Activated T-helper 1 cell treated with anti-CD3 and anti-CD28 coated beads, Interleukin-12 subunit alpha, Interleukin-12 subunit beta, Interleukin-2, Interleukin-4 antibody, amounts not matched to agents 30 ng/mL and 10 ng/mL and 1 ng/mL, durations not matched to agents 14 hours and 24 hours and 36 hours (primary cell): Measurements from ENCODE around the gene ORC4. TPM values are rescaled to one million over a fixed set of nuclear protein-coding genes. Genes with fewer than 3 reads are reported as not detected.

ENCODE experiments used
- DNase-seq: peaks from one replicate; pipeline ENCODE4 v3.0.0; 2021; ENCODE audit warnings: low spot score
- H3K27ac Mint-ChIP-seq: one replicate; pipeline ENCODE4 v1.8.0; 2021; ENCODE audit warnings: mild to moderate bottlenecking, mixed read lengths
- H3K27me3 Mint-ChIP-seq: one replicate; pipeline ENCODE4 v1.8.0; 2022; ENCODE audit warnings: mild to moderate bottlenecking, moderate library complexity, mixed read lengths; ENCODE audit not compliant: insufficient read depth
- H3K36me3 Mint-ChIP-seq: one replicate; pipeline ENCODE4 v1.8.0; 2021; ENCODE audit warnings: low read depth, mixed read lengths
- H3K4me1 Mint-ChIP-seq: one replicate; pipeline ENCODE4 v1.8.0; 2021; ENCODE audit warnings: low read depth, mixed read lengths
- H3K4me3 Mint-ChIP-seq: one replicate; pipeline ENCODE4 v1.8.0; 2021; ENCODE audit warnings: mild to moderate bottlenecking, moderate library complexity, mixed read lengths
- H3K9me3 Mint-ChIP-seq: one replicate; pipeline ENCODE4 v1.8.0; 2021; ENCODE audit warnings: mixed read lengths
- intact Hi-C: fragments of 100-400 bp; cut with micrococcal nuclease; formaldehyde crosslinking; loops from one replicate; pipeline ENCODE4 v1.15.1; 2024
- total RNA-seq: library from RNA; stranded (reverse); gene quantifications from 2 replicates; pipeline ENCODE4 v1.2.3, GENCODE V29; 2022

Gene ORC4
- total RNA-seq, 1 donor from 2014 or later = 29.2 TPM

GRCh38 chr2:147913701-147914480, 106.6 kb downstream of the ORC4 start:
- intact Hi-C loops = no loop called here
- no peaks in the 10 kb centered on the region for H3K36me3 Mint-ChIP-seq
- H3K4me3 Mint-ChIP-seq = no peak overlapping the region

DNA sequence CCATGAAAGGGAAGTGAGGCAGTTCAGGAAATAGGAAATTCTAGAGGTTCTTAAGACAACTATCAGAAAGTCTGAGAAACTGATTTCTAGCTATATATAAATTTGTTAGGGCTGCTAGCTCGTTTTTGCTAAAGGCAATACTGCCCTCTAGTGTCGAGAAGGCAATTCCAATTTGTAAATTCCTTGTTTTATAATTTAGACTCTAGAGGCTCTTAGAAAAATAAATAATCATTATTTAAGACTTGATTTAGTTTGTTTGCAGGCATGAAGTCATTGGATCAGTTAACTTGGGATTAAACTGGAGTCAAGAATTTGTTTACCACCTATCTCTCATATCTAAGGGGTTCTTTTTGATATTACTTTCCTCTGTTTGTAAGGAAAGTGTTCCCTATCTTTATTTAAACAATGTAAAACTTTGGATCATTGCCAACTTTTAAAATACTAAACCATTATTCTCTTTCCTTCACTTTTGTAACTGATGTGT, 109.5 kb downstream of the ORC4 start:
- no peak overlapping the region for H3K27ac Mint-ChIP-seq
- H3K9me3 Mint-ChIP-seq = no peaks in the 10 kb centered on the region
- H3K4me3 Mint-ChIP-seq = no peak overlapping the region
- H3K27me3 Mint-ChIP-seq = peaks cover 2% of the 10 kb centered on the region
- intact Hi-C loops = loop anchor here (1.0 to 2.0 kb wide), 7 partner anchors 66 to 1177 kb away; partner anchors contain the start of gene ACVR2A
- peaks cover 11% of the 10 kb centered on the region for H3K4me1 Mint-ChIP-seq
- DNase-seq = peak; percentile 4
- no peaks in the 10 kb centered on the region for H3K36me3 Mint-ChIP-seq

More at GRCh38 chr2:147913701-147914480, 106.6 kb downstream of the ORC4 start:
- Mint-ChIP-seq H3K27me3 (peaks cover 2% of the 10 kb centered on the region), H3K27ac (no peak overlapping the region), H3K4me1 (peaks cover 11% of the 10 kb centered on the region), H3K9me3 (no peaks in the 10 kb centered on the region)
- no peak for DNase-seq

GRCh38 chr2:147909178-147909577, 111.4 kb downstream of the ORC4 start:
- H3K36me3 Mint-ChIP-seq = no peaks in the 10 kb centered on the region
- H3K4me1 Mint-ChIP-seq = peaks cover 11% of the 10 kb centered on the region
- H3K27ac Mint-ChIP-seq = no peak overlapping the region
- no peaks in the 10 kb centered on the region for H3K9me3 Mint-ChIP-seq
- no peaks in the 10 kb centered on the region for H3K27me3 Mint-ChIP-seq
- intact Hi-C loops = no loop called here
- no peak overlapping the region for H3K4me3 Mint-ChIP-seq
- no peak for DNase-seq

GRCh38 chr2:147904051-147904450, 116.5 kb downstream of the ORC4 start:
- Mint-ChIP-seq H3K27me3 (no peaks in the 10 kb centered on the region), H3K9me3 (no peaks in the 10 kb centered on the region), H3K27ac (no peak overlapping the region), H3K4me3 (no peak overlapping the region), H3K36me3 (no peaks in the 10 kb centered on the region), H3K4me1 (no peaks in the 10 kb centered on the region)
- DNase-seq = no peak
- intact Hi-C loops = no loop called here

DNA sequence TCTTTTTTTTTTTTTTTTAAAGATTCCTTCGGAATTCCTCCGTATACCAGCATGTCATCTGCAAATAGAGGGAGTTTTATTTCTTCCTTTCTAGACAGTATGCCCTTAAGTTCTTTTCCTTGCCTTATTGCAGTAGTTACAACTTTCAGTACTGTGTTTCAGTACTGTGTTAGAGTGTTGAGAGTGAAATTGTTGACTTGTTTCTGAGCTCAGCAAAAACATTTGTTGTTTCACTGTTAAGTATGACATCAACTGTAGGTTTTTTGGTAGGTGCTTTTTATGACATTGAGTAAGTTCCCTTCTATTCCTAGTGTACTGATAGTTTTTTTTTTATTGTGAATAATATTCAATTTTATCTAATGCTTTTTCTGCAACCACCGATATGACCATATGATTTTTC, 131.9 kb downstream of the ORC4 start:
- no peak overlapping the region for H3K27ac Mint-ChIP-seq
- peaks cover 19% of the 10 kb centered on the region for H3K4me1 Mint-ChIP-seq
- no peaks in the 10 kb centered on the region for H3K9me3 Mint-ChIP-seq
- H3K36me3 Mint-ChIP-seq = no peaks in the 10 kb centered on the region
- intact Hi-C loops = no loop called here
- H3K27me3 Mint-ChIP-seq = no peaks in the 10 kb centered on the region
- no peak for DNase-seq
- H3K4me3 Mint-ChIP-seq = no peak overlapping the region

DNA sequence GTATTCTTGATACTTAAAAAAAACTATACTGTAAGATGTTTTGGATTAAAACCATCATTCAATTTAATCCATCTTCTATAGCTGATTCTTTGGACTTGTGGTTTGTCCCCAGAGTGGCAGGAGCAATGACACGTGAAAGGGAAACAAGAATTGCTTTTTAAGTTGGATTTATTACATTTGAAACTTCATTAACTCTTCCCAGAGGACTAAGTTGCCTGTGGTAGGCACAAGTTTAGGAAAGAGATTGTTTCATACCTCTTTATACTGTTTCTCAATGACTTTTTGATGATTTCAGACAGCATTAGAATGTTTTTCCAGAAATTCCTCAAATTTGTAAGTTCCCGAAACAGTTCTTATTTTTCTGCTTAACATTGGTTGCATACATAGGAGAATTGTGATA, 134.4 kb downstream of the ORC4 start:
- H3K36me3 Mint-ChIP-seq = no peaks in the 10 kb centered on the region

DNA sequence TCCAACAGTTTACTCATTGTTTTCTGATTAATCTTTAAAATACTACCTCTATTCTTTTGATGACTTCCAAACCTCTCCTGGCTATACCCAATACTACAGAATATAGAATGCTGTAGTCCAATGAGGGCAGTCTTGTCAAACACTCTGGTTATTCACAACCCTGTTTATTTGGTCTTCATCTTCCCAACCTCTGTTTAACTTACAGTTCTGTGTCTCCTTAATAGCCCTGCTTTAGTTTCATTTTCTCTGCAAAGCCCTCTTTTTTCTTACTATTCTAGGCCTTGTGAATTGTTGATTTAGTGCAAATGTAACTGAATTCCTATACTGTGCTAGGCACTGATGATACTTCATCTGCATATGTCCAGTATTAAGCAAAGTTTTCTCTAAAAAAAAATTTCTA, 135.7 kb downstream of the ORC4 start:
- intact Hi-C loops = no loop called here
- H3K27me3 Mint-ChIP-seq = no peaks in the 10 kb centered on the region
- H3K4me3 Mint-ChIP-seq = no peak overlapping the region
- no peak overlapping the region for H3K27ac Mint-ChIP-seq
- no peak for DNase-seq
- H3K4me1 Mint-ChIP-seq = peaks cover 19% of the 10 kb centered on the region
- H3K9me3 Mint-ChIP-seq = no peaks in the 10 kb centered on the region
- H3K36me3 Mint-ChIP-seq = no peaks in the 10 kb centered on the region

More for the DNA sequence above, 134.4 kb downstream of the ORC4 start:
- intact Hi-C loops = no loop called here
- Mint-ChIP-seq H3K9me3 (no peaks in the 10 kb centered on the region), H3K27me3 (no peaks in the 10 kb centered on the region), H3K4me1 (peaks cover 19% of the 10 kb centered on the region), H3K27ac (no peak overlapping the region), H3K4me3 (no peak overlapping the region)
- DNase-seq = no peak

DNA sequence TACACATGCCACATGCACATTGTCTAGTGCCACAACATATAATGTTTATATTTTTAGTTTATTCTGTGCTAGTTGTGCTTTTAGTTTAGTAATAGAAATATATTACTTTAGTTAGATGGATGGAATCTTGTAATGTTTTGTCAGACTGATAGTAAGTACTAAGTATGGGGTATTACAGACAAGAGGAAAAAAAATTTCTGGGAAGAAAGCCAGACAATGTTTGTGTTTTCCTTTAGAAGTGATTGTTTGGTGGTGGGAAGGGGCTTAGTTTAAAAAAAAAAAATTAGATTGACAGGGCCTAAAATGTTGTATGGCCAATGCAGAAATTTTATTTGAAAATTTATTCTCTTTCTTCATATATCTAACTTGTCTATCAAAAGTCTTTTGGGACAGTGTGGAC, 137.9 kb downstream of the ORC4 start:
- no peak for DNase-seq
- no peak overlapping the region for H3K27ac Mint-ChIP-seq
- intact Hi-C loops = no loop called here
- H3K27me3 Mint-ChIP-seq = no peaks in the 10 kb centered on the region
- peaks cover 2% of the 10 kb centered on the region for H3K36me3 Mint-ChIP-seq
- H3K4me1 Mint-ChIP-seq = peaks cover 13% of the 10 kb centered on the region
- no peaks in the 10 kb centered on the region for H3K9me3 Mint-ChIP-seq
- no peak overlapping the region for H3K4me3 Mint-ChIP-seq

Other genes starting within 250 kb of the ORC4 start
- 1.7 and 3.6 TPM in 2 replicates for gene ACVR2A, start 175.7 kb downstream of the ORC4 start, total RNA-seq
- gene MBD5, start 354 bp upstream of the ORC4 start, total RNA-seq = 18.1 and 18.8 TPM in 2 replicates